A204.1 (cell line): ENCODE data around the gene MSMP.

Source experiments
- FAIRE-seq: peaks from 2 replicates; lab custom pipeline; 2012; peaks lifted over from hg19 to GRCh38; lab: Jason Lieb, UNC

Gene MSMP

GRCh38 chr9:35771075-35771433, 17.0 kb upstream of the MSMP start:
- FAIRE-seq, result no peak

DNA sequence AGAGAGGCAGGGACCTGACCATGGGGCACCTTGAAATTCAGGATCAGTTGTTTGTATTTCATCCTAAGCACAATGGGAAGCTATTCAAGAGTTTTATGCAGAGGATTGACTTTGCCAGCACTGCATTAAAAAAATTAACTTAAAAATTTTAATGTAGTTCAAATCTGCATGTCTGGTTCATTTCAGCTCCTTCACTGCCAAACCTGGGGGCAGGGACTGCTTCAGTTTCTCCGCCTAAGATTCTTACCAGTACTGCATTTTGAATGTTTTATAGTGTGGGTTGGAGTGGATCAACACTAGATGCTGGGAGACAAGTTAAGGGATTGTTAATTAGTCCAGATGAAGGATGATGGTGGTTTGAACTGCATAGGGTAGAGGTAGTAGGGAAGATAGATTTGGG, 15.7 kb upstream of the MSMP start:
- no peak for FAIRE-seq

GRCh38 chr9:35767458-35767857, 13.4 kb upstream of the MSMP start:
- FAIRE-seq, result no peak

DNA sequence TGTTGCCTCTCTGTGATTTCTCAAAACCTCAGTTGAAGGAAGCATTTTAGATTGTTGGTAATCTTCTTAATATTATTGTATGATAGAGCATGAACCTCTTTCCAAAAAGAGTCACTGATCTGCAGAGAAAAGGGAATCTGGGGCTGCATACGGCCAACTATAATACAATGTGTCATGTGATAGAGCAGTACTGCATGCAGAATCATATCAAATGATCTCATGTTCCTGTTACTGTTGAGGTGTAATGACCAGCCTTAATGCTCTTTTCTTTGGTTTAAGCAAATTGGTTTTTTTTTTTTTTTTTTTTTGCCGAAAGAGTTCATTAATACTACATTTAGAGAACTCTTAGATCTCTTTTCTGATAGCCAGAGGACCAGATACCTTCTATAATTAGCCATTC, 12.9 kb upstream of the MSMP start:
- FAIRE-seq, result no peak

- FAIRE-seq, result no peak
Observed at GRCh38 chr9:35763803-35764202, 9.7 kb upstream of the MSMP start.

DNA sequence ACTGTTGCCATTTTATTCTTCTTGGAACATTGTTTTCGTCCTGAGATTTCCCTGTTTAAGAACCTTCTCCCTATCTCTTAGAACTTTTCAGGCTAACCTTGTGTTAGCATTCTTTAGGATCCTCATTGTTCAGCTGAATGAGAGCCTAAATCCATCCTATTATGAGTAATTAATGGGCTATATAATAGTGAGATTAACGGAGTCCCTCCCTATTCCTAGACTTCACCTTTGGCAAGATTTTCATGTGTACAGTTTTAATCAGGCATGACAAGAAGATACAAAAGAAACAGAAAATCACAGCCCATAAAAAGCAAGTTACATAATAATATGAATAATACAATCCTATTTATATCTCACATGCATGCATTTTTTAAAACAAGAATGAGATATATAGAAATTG, 9.1 kb upstream of the MSMP start:
- no peak for FAIRE-seq

DNA sequence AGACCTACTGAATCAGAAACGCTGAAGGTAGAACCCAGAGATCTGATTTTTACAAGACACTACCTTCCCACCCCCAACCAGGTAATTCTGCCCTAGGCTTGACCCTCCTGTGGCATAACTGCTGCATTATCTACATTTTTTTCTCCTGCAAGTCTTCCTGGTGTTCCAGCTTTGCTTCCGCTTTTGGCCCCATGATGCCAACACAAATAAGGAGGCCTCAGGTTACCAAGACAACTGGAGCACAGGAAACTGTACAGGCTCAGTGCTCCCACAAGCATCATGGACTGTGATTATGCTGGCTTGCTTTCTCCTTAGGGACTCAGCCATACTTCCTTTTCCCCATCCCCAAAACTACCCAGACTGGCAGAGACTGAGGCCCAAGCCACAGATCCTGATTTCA, 6.6 kb upstream of the MSMP start:
- no peak for FAIRE-seq

GRCh38 chr9:35759795-35760194, 5.7 kb upstream of the MSMP start:
- FAIRE-seq, result no peak

GRCh38 chr9:35758475-35759050, 4.5 kb upstream of the MSMP start:
- no peak for FAIRE-seq

GRCh38 chr9:35757892-35758275, 3.8 kb upstream of the MSMP start:
- no peak for FAIRE-seq

GRCh38 chr9:35757226-35757891, 3.3 kb upstream of the MSMP start:
- FAIRE-seq, result no peak

DNA sequence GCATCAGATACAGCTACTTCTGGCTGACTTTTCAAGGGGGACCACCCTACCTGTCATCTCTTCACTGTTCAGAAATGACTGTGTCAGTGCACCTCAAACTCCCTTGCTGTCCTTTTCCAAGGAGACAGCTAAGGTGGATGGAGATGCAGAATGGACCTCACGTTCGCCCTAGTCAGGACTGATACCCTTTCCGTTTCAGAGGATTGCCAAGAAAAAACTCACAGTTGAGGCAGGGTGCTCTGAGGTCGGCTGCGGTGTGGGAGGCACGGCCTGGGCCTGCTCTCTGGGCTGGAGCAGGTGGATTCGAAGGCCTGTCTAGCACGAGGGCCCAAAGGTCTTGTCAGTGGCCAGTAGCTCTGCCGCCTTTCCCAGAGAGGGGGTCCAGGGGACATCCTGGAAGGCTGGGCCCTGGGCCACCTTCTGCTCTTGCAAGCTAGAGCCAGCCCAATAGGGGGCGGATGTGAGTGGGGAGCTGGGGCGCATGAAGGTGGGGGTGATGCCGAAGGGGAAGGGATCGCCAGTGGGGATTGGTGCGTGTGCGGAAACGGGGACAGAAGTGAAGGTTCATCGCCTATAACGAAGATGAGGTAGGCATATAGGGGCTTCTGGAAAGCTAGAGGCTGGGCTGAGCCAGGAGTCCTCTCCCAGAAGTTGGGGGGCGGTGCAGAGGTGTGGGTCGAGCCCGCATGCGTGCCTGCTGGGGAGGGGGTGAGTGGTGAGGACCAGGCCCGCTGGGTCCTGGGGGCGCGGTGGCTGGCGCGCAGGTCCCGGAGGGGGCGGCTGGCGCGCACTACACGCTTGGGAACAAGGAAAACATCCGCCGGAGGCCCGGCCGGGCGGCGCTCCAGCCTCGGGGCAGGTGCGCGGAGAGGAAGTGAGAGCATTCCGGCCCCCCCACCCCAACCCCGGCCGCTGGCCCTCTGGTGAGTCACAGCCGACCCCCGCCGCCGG, 2.5 kb upstream of the MSMP start:
- FAIRE-seq, result no peak

DNA sequence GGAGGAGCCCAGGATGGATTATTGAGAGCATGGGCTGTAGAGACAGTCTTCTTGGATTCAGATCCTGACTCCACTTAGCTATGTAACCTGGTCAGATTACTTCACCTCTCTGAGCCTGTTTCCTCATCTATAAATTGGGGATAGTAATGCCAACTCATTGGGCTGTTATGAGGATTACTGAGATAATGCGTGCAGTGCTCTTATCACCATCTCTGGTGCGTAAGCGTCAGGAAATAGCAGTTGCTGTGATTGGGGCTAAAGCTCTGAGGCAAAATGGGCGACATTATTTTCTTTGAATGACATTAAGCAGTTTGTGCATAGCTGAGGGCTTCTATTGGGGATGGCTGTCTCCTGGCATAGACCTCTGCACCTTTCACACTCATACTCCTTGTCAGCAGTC, 995 bp upstream of the MSMP start:
- no peak for FAIRE-seq

DNA sequence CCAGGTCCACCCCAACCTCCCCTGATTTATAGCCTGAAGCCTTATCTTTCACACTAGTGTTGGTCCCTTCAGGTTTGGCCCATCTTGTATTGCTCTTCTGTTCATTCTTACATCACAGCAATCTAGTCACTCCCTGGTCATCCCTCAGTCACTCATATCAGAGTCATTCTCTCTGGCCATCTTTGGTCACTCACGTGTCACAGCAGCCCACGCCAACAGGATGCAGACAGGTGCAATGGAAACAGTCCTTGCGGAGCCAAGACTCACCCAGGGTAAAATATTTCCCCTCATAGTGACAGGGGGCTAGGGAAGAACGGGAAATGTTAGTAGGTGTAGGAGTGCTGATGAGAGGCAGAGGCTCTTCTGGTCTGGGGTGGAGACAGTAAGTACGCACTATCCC, 610 bp downstream of the MSMP start:
- FAIRE-seq, result no peak

- no peak for FAIRE-seq
Observed at GRCh38 chr9:35750256-35750531, 3.9 kb downstream of the MSMP start.

DNA sequence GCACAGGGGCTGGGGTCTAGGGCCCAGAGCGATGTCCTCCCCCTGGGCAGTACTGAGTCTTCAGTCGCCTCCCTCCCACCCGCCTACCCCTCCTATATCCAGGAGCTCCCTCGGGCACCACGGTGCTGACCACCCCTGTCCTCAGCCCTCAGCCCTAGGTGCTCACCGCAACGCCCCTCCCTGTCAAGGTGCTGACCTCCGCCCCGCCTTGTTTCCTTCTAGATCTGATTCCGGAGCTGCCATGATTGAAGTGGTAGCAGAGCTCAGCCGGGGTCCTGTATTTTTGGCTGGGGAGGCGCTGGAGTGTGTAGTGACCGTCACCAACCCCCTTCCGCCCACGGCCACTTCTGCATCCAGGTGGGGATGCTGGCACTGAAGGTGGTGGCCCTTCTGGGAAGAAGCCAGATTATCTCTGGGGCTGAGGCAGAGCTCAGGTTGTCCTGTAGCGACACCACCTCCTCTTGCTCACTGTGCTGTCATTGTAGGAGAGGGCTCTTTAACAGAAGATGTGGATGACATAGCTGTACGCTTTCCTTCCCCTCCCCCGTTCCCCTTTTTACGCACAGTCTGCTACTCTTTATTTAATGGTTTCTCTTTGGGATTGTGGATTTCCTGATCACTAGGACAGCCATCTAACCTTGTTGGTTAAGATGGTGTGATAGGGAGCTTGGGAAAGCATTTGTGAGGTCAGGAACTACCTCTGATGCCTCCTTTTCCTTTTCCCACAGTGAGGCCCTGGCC, 4.4 kb downstream of the MSMP start:
- no peak for FAIRE-seq

DNA sequence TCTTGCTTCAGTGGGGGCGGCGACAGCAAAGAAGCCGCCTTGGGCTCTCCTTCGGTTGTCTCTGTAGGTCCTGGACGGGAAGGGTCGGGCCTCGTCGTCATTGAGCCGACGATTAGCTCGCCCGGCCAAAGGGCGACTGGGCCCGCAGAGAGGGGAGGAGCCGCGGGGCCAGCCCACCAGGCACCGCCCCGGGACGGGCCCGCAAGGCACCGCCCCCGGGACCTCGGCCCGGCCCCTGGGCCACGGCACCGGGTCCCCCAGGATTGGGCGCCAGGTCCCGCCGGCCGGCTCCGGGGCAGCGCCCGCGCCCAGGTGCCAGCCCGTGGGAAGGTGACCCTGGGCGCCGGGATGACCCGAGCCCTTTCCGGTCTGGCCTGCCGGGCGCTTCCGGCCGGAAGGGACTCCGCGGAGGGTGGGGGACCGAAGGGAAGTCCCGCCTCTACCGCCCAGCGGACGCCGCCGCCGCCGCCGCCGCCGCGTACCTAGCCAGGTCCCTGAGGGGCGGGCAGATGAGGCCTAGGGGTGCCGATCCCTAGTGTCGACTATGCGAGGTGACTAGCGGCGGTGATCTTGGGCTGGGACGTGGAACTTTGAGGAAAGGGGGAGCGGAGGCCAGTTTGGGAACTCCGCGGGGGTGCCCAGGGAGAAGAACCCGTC, 5.1 kb downstream of the MSMP start, which contains the start of the genes GBA2 and RGP1:
Gene GBA2, minus strand, starts transcription at position 371 of the 657 bp plus-strand sequence. CDS start 524 bp downstream, outside the sequence.
Gene RGP1, plus strand, starts transcription at position 430 of the 657 bp plus-strand sequence. CDS start 469 bp downstream, outside the sequence.
- FAIRE-seq, result no peak

- no peak for FAIRE-seq
Observed at GRCh38 chr9:35748242-35748857, 5.7 kb downstream of the MSMP start.

- FAIRE-seq, result no peak
Observed at GRCh38 chr9:35746583-35746982, 7.5 kb downstream of the MSMP start.

DNA sequence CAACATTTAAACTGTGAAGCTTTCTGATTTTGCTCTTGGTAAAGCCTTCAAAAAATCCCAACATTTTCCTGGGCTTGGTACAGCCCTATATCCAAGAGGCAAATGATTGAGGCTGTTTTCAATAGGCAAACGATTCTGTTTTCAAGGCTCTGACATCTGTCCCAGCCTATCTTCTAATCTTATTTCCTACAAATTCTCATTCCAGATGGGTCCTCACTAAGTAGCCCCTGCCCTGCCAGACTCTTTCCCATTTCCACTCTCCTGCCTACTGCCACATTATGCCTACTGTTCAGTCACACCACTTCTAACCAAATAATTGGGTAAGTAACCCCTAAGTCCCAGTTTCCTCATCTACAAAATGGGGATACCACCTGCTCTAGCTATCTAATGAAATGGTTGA, 8.5 kb downstream of the MSMP start:
- no peak for FAIRE-seq

DNA sequence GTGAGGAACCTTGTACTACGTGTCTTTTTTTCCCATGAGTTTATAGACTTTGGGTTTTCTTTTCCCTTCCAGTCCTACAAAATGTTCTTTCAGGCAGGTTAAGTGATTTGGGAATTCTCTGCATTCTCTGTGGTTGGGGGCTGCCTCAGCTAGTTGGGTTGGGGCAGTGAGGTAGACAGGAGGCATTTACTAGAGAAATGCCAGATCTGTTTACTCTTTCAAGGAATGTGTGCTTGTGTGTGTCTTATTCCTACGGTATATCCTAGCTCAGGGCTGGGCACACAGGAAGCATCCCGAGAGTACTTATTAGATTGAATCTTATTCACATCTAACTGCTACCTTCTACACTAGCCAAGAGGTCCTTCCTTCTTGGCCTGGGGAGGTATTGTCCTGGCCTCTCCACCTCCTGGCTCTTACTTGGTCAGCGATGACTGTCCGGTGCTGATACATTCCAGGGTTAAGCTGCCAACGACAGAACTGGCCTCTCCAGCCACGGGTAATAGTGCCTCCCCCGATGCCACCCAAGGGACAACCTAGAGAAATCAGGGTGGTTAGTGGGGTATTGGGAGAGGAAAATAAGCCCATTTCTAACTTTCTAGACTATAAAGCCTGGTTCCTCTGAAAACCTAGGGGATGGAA, 10.1 kb downstream of the MSMP start:
- no peak for FAIRE-seq
